SH-SY5Y (cell line): ENCODE measurements around the gene ANKRD34A.

ENCODE experiments used
- GATA2 ChIP-seq: IDR thresholded peaks from 2 replicates; pipeline ENCODE4 v1.6.1; 2011; ENCODE audit warnings: mild to moderate bottlenecking, low read depth, low read length
- GATA3 ChIP-seq: IDR thresholded peaks from 2 replicates; pipeline ENCODE4 v1.6.1; 2011; ENCODE audit warnings: low read depth, mild to moderate bottlenecking, low read length, moderate library complexity

The ANKRD34A gene

GRCh38 chr1:145994391-145995120, 30.2 kb upstream of the ANKRD34A start:
- TF ChIP-seq GATA2 (no peak), GATA3 (no peak)

GRCh38 chr1:145993618-145994390, 29.4 kb upstream of the ANKRD34A start:
- TF ChIP-seq GATA2 = no peak
- no peak for TF ChIP-seq GATA3

- TF ChIP-seq GATA2 (no peak), GATA3 (no peak)
Observed at GRCh38 chr1:145992958-145993617, 28.7 kb upstream of the ANKRD34A start.

- TF ChIP-seq GATA2 (no peak), GATA3 (no peak)
Observed at GRCh38 chr1:145992502-145992936, 28.1 kb upstream of the ANKRD34A start.

- no peak for TF ChIP-seq GATA3
- TF ChIP-seq GATA2 = no peak
Observed at GRCh38 chr1:145991735-145992412, 27.5 kb upstream of the ANKRD34A start.

GRCh38 chr1:145990249-145990855, 26.0 kb upstream of the ANKRD34A start:
- TF ChIP-seq GATA3 (no peak), GATA2 (no peak)

- TF ChIP-seq GATA2 = no peak
- TF ChIP-seq GATA3 = no peak
Observed at GRCh38 chr1:145988773-145989172, 24.4 kb upstream of the ANKRD34A start.

- TF ChIP-seq GATA3 = no peak
- no peak for TF ChIP-seq GATA2
Observed at GRCh38 chr1:145987926-145988325, 23.6 kb upstream of the ANKRD34A start.

GRCh38 chr1:145986551-145986950, 22.2 kb upstream of the ANKRD34A start:
- TF ChIP-seq GATA2 (no peak), GATA3 (no peak)

- no peak for TF ChIP-seq GATA2
- TF ChIP-seq GATA3 = no peak
Observed at GRCh38 chr1:145985502-145986439, 21.4 kb upstream of the ANKRD34A start.

- TF ChIP-seq GATA2 = no peak
- no peak for TF ChIP-seq GATA3
Observed at GRCh38 chr1:145985129-145985501, 20.7 kb upstream of the ANKRD34A start.

GRCh38 chr1:145983960-145984830, 19.8 kb upstream of the ANKRD34A start:
- TF ChIP-seq GATA3 (no peak), GATA2 (no peak)
